Activated effector memory CD4-positive, alpha-beta T cell treated with Interleukin-2 at 50 U/mL for 16 hours (primary cell): Measurements from ENCODE around the gene DUSP28.

Experiments
- DNase-seq: peaks from one replicate; pipeline ENCODE4 v3.0.0-alpha.2; 2020

DUSP28 gene

DNA sequence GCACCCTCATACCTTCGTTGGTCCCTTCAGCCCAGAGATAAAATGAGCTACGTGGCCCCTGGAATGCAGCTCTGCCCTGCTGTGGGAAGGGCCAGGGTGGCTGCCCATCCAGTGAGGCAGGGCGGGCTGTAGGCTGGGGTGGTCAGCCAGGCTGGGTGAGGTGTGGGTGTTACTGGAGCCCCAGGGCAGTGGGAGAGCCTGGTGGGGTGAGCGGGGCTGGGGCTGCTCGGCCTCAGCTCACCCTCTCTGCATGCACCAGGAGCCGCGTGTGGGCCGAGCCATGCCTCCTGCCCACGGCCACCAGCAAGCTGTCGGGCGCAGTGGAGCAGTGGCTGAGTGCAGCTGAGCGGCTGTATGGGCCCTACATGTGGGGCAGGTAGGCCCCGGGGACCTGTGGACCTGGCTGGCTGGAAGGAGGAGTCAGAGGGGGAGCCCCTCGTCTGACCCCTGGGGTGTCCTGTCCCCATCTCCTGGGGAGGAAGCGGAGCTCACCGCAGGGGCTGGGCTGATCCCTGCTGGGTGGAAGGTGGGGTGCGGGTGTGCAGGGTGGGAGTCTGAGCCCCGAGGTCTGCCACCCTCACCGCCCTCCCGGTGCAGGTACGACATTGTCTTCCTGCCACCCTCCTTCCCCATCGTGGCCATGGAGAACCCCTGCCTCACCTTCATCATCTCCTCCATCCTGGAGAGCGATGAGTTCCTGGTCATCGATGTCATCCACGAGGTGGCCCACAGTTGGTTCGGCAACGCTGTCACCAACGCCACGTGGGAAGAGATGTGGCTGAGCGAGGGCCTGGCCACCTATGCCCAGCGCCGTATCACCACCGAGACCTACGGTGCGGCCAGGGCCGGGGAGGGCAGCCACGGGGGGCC is 13.6 kb downstream of the DUSP28 start:
- DNase-seq = no peak

DNA sequence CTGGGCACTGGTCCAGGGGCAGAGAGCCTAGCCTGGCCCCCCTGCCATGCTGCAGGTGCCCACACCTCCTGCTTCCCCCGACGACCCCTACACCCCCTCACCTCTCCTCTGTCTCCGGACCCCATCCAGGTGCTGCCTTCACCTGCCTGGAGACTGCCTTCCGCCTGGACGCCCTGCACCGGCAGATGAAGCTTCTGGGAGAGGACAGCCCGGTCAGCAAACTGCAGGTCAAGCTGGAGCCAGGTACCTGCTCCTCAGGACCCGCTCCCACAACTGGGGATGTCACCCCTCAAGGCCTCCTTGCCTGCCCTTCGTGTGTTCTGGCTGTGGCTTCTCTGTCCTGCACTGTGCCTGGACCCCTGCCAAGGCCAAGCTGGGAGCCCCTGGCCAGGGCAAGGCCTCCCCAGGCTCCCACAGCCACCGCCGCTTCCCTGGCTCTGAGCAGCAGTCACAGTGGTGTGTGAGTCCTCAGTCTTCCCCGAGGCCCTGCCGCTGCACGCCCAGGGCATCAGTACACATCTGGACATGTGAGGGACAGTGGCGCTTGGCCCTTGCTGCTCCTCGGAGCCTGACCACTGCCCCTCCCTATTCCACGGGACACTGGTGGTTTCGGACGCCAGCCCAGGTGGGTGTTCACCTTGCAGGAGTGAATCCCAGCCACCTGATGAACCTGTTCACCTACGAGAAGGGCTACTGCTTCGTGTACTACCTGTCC is 14.4 kb downstream of the DUSP28 start:
- no peak for DNase-seq

DNA sequence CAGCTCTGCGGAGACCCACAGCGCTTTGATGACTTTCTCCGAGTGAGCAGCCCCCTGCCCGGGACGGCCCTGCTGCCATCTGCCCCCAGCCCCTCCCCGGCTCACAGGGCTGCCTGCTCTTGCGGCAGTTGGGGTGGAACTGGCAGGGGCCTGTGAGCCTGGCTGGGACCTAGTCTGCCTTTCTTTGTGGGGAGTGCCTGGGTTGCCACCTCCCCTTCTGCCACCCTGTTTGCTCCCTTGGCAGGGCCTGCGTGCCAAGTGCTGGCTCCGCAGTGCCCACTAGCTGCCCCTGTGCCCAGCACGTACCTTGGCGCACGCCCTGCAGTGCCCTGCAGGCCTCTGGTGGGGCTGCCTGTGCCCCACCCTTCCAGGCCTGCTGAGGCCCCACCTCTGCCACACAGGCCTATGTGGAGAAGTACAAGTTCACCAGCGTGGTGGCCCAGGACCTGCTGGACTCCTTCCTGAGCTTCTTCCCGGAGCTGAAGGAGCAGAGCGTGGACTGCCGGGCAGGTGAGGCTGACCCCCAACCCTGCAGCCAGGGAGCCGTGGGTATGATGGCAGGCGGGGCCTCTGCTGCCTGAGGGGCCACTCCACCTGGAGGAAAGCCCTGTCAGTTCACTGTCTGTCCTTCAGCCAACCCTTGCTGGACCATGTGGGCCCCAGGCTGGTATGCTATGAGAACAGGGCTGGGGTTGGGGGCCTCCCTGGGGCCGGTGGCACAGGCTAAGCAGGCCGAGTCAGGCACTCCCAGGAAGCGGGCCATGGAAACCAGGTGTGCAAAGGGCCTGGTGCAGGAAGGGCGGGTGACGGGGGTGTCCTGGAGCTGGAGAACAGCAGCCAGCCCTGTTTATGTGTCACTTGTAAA is 15.2 kb downstream of the DUSP28 start:
- DNase-seq = no peak

DNA sequence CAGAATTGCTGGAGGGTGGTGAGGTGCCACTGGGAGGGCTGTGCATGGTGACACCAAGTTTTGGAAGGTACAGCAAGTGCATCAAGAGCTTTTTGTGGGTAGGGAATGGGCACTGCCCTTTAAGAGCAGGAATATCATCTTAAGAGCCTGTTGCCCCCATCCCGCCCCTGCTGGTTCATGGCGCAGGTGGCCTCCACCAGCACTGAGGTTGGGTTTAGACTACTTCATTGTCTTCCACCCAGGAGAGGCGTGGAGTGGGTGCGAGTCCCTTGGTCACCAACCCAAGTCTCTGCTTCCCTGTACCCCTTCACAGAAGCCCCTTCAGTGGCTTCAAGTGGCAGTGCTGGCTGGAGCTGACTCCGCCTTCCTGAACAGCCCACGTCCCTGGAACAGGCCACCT is 15.9 kb downstream of the DUSP28 start:
- DNase-seq = no peak

- no peak for DNase-seq
Measured at GRCh38 chr2:240576436-240577205, 16.5 kb downstream of the DUSP28 start.

GRCh38 chr2:240577281-240578109 is 17.3 kb downstream of the DUSP28 start:
- no peak for DNase-seq

GRCh38 chr2:240578110-240578450 is 17.9 kb downstream of the DUSP28 start:
- no peak for DNase-seq

DNA sequence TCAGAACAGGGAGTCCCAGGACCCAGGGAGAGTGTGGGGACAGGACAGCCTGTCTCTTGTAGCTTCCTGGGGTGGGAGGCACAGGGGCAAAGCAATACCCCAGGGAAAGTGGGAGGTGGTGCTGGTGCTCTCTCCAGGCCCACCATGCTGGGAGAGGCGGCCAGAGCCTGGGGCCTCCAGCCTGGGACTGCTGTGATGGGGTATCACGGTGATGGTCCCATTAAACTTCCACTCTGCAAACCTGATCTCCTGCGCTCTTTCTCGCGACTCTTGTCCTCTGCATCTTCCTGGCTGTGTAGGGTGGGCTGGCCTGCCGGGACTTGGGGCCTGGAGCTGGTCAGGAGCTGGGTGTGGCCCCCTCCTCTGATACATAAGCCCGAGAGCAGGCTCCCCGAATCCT is 18.3 kb downstream of the DUSP28 start:
- no peak for DNase-seq

- DNase-seq = no peak
Measured at GRCh38 chr2:240579071-240579762, 19.1 kb downstream of the DUSP28 start.

- DNase-seq = peak; percentile 78
Measured at GRCh38 chr2:240579771-240580614, 19.8 kb downstream of the DUSP28 start.

DNA sequence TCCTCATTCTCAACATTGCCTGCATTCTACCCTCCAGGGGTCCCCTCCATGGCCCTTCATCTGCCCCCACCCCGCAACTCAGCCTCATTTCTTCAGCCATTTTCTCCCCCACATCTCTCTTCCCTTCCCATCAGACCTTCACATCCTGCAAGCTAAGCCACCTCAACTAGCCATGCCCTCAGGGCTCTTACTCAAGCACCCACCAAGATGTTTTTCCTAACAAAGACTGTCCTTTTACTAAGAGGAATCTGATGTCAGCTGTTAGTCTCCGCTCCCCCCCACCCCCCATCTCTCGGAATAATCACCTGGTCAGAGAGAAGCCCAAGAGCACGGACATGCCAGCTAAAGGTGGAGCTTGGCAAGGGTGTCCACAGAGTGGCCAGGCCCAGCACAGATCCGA is 21.7 kb downstream of the DUSP28 start:
- no peak for DNase-seq

DNA sequence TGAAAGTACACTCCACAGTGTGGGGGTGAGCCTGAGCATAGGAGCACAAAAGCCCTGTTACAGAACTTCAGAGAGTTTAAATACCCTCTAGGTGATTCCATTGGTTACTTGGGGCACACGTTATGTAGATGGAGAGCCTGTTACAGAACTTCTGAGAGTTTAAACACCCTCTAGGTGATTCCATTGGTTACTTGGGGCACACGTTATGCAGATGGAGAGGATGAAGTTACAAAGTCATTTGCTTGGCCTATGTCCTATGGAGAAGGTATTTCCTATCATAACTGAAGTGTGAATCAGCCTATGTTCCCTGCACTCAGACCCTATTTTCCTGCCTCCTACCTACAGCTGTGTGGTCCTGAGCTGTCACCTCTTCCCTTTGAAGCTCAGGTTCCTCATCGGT is 22.6 kb downstream of the DUSP28 start:
- DNase-seq = no peak

- DNase-seq = no peak
Measured at GRCh38 chr2:240583774-240584173, 23.6 kb downstream of the DUSP28 start.

DNA sequence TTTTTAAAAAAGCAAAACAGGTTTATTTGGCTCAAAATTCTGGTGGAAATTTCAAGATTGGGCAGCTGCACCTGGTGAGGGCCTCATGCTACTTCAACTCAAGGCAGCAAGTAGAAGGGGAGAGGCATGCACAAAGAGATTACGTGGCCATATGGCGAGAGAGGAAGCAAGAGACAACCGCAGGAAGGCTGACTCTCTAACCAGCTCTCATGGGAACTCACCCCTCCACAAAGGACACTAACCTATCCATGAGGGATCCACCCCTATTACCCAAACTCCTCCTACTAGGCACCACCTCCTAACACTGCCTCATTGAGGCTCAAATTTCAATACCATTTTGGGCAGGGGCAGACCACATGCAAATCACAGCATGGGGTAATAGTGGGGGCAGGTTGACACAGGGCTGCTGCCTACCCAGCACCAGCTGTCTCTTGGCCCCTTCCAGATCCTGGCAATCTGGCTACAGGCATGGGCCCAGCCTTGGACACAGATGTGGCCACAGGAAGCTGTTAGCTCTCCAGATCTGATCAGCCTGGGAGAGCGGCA is 24.4 kb downstream of the DUSP28 start:
- DNase-seq = no peak

GRCh38 chr2:240585101-240585500 is 24.9 kb downstream of the DUSP28 start:
- DNase-seq = no peak

DNA sequence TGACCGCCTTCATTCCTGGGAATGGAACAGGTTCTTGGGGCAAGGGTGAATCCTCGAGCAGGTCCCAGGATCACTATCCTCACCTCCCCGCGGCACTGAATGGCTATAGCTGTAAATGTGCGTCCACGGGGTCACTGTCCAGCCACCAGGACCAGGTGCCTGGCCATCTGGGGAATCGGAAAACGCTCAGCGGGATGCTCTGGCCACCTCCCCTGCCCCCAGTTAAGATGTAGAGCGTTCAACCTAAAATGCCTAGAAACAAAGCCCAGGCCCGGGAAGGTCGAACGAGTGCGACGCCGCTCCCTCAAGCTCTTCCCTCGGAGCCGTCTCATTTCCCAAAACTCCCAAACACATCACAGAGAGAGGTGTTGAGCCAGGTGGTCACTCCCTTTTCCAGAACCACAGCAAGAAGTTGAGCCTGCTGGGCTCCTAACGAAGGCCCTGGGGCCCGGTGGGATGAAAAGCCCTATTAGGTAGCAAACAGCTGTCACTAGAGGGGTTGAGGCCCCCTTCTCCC is 25.6 kb downstream of the DUSP28 start:
- no peak for DNase-seq

- DNase-seq = peak; percentile 95
Measured at GRCh38 chr2:240586198-240586918, 26.2 kb downstream of the DUSP28 start, which contains the start of gene CAPN10. Gene CAPN10 (plus strand): TSS chr2:240586734. CDS start chr2:240586912, 178 bp downstream.

DNA sequence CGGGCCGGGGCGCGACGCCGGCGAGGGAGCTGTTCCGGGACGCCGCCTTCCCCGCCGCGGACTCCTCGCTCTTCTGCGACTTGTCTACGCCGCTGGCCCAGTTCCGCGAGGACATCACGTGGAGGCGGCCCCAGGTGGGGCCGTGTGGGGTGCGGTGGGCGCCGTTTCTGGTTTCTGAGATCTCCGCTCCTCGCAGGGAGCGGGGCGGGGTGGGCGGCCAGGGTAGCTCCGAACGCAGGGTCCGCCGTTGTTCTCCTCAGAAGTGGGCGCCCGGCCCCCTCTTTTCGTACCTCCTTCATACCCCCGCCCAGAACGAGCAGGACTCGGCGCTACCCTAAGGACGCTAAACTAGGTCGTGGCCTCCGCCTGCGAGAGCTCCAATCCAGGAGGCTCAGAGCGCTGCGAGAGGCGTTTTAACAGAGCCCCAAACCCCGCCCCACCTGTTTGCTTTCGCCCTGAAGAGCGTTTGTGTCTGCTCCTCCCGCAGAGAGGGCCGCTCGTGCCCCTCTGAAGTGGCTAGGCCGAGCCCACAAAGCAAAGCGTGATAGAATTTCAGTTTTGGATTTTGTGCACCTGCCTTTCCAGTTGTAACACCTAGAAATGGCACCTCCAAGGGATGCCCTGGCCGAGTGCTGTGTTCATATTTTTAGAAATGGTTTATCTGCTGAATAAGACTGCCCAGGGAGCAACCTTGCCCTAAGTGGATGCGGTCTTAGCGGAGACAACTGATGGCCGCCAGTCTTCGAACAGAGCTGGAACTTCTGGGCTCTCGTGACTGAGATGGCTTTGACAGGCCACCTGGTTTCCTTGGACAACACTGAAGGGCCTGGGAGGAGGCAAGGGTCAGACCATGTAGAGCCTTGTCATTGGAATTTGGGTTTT is 27.0 kb downstream of the DUSP28 start:
- DNase-seq = peak; percentile 51
